Neutrophil (primary cell): ENCODE measurements around the gene SBF1.

ENCODE experiments used
- H3K27ac ChIP-seq: fragments of 200-600 bp; sonication (generic); 2 replicates; pipeline ENCODE4 v1.5.1; 2016; ENCODE audit warnings: mild to moderate bottlenecking, moderate library complexity
- H3K27me3 ChIP-seq: fragments of 200-600 bp; sonication (generic); 2 replicates; pipeline ENCODE4 v1.6.0; 2016; ENCODE audit warnings: mild to moderate bottlenecking
- H3K36me3 ChIP-seq: fragments of 200-600 bp; sonication (generic); 2 replicates; pipeline ENCODE4 v1.5.1; 2017
- H3K4me1 ChIP-seq, 2 experiments: fragments of 200-600 bp in 1 of 2; sonication (generic) in 1 of 2; 1 replicate in 1 of 2; 2 replicates in 1 of 2; pipeline versions ENCODE4 v1.5.1 to v1.6.1; 2013 to 2016; ENCODE audit warnings: low read depth in 1 of 2, low read length in 1 of 2, mild to moderate bottlenecking in 1 of 2, moderate library complexity in 1 of 2; ENCODE audit not compliant: control insufficient read depth in 1 of 2, insufficient read depth in 1 of 2
- H3K4me3 ChIP-seq, 2 experiments: fragments of 200-600 bp in 1 of 2; sonication (generic) in 1 of 2; 1 replicate in 1 of 2; 2 replicates in 1 of 2; pipeline ENCODE4 v1.5.1; 2013 to 2016; ENCODE audit warnings: low read depth in 1 of 2, low read length in 1 of 2, mild to moderate bottlenecking in 1 of 2, moderate library complexity in 1 of 2
- H3K9me3 ChIP-seq: fragments of 200-600 bp; sonication (generic); 2 replicates; pipeline ENCODE4 v1.5.1; 2016
- TF ChIP-seq, protein P1 (sequence below): fragments of 200-600 bp; sonication (generic); IDR thresholded peaks from 2 replicates; pipeline ENCODE4 v1.5.1; 2016; ENCODE audit warnings: antibody characterized with exemption

SBF1 gene

DNA sequence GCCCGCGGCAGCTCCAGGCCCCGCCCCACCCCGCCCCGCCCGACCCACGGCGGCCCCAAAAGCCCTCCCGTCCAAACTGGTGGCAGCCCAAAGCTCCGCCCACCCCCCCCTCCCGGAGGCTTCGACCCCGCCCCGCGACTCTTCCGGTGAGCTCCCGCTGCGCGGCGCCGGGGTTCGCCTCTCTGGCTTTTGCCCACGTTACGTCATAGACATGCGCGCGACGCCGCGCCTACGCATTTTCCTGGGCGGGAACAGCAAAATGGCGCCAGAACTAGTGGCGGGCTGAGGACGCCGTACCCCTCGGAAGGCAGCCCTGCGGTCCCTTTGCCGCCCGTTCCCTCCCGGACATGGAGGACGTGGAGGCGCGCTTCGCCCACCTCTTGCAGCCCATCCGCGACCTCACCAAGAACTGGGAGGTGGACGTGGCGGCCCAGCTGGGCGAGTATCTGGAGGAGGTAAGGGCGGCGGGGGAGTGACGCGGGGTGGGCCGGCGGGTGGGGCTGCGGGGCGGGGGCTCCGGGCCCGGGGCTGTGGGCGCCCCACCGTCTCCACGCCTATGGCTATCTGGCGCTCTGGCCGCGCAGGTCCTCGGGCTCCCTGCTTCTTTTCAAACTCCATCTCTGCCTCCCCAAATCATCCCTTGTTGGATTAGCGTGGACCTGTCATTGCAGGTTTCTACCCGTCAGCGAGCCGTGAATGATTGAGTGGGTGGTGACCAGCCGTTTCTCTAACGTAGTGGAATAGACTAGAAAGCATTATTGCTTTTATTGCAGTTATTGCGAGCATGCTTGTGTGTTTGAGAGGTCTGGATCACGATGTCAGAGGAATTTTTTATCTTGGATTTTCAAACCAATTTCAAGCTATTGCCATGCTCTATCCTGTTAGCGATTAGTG, 33.4 kb upstream of the SBF1 start, which contains the start of gene NCAPH2:
NCAPH2 (plus strand) TSS at position 234 of the 894 bp plus-strand sequence; CDS start at position 348, 114 bp downstream.
- Histone ChIP-seq H3K27me3 (no peaks in the 10 kb centered on the region), H3K36me3 (peaks cover 34% of the 10 kb centered on the region), H3K9me3 (no peaks in the 10 kb centered on the region), H3K27ac (peak within 1 kb of the TSS; percentile 92), H3K4me1 (peaks cover 16 to 22% of the 10 kb centered on the region in 2 experiments), H3K4me3 (peak within 1 kb of the TSS; percentile 79 to 83)
- TF ChIP-seq, protein P1, sequence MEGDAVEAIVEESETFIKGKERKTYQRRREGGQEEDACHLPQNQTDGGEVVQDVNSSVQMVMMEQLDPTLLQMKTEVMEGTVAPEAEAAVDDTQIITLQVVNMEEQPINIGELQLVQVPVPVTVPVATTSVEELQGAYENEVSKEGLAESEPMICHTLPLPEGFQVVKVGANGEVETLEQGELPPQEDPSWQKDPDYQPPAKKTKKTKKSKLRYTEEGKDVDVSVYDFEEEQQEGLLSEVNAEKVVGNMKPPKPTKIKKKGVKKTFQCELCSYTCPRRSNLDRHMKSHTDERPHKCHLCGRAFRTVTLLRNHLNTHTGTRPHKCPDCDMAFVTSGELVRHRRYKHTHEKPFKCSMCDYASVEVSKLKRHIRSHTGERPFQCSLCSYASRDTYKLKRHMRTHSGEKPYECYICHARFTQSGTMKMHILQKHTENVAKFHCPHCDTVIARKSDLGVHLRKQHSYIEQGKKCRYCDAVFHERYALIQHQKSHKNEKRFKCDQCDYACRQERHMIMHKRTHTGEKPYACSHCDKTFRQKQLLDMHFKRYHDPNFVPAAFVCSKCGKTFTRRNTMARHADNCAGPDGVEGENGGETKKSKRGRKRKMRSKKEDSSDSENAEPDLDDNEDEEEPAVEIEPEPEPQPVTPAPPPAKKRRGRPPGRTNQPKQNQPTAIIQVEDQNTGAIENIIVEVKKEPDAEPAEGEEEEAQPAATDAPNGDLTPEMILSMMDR: no peak

- H3K4me3 ChIP-seq: peak within 1 kb of the TSS; percentile 79 to 83
- peaks cover 16 to 22% of the 10 kb centered on the region in 2 experiments for H3K4me1 ChIP-seq
- no peaks in the 10 kb centered on the region for H3K9me3 ChIP-seq
- H3K27ac ChIP-seq: peak within 1 kb of the TSS; percentile 92
- peaks cover 41% of the 10 kb centered on the region for H3K36me3 ChIP-seq
- H3K27me3 ChIP-seq: no peaks in the 10 kb centered on the region
- TF ChIP-seq, protein P1: peak; percentile 38
These were observed 32.7 kb upstream of the SBF1 start, which contains the start of gene LMF2 for GRCh38 chr22:50507421-50507990. Gene LMF2 (minus strand): TSS chr22:50507702. CDS start chr22:50507675, 27 bp downstream.

- no peaks in the 10 kb centered on the region for H3K9me3 ChIP-seq
- peak overlapping the region; percentile 61 to 83 for H3K4me3 ChIP-seq
- H3K36me3 ChIP-seq: peaks cover 47% of the 10 kb centered on the region
- TF ChIP-seq, protein P1: no peak
- H3K4me1 ChIP-seq: peaks cover 16 to 22% of the 10 kb centered on the region in 2 experiments
- no peaks in the 10 kb centered on the region for H3K27me3 ChIP-seq
- H3K27ac ChIP-seq: peak overlapping the region; percentile 92
These were observed 32.0 kb upstream of the SBF1 start for GRCh38 chr22:50506611-50507420.

GRCh38 chr22:50505776-50506610, 31.2 kb upstream of the SBF1 start:
- H3K27me3 ChIP-seq: no peaks in the 10 kb centered on the region
- peak overlapping the region; percentile 92 for H3K27ac ChIP-seq
- peak overlapping the region in 1 of 2 experiments; percentile 83 for H3K4me3 ChIP-seq
- no peaks in the 10 kb centered on the region for H3K9me3 ChIP-seq
- H3K36me3 ChIP-seq: peaks cover 47% of the 10 kb centered on the region
- peaks cover 16 to 22% of the 10 kb centered on the region in 2 experiments for H3K4me1 ChIP-seq
- TF ChIP-seq, protein P1: no peak
